ENCODE data around the gene SMC4. TPM values are rescaled to one million over a fixed set of nuclear protein-coding genes. Genes with fewer than 3 reads are reported as not detected.

The SMC4 gene
- total and polyA plus RNA-seq, 2 of the 8 experiments (the other 6 are each of a cell fraction or from before 2014, with no cell fraction given), result 26.6 to 118 TPM

DNA sequence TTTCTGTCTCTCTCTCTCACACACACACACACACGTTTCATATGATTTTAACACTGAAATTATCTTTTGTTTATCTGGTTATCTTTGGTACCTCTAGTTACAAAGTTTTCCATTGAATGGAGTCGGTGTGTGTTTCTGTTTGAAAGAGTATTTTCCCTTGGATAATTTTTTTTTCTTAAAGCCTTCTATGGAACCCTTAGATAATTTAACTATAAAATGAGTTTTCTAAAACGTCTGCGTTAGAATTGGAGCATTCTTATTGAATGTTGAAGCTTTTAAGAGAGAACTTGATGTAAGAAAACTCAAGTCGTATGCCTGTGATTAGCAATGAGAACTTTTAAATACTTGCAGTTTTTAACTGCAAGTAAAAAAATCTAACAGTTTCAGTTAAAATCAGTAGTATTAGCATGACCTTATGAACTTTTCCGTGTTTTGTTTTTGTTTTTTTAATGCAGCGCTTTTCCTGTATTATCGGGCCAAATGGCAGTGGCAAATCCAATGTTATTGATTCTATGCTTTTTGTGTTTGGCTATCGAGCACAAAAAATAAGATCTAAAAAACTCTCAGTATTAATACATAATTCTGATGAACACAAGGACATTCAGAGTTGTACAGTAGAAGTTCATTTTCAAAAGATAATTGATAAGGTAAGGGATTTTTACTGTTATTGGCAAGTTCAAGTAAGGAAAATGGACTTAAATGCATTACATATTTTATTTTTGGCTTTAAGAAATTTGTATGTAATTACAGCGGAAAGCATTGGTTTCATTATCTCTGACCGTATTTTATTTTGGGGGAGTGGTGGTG, 3.0 kb downstream of the SMC4 start:
- H3K79me1 ChIP-seq (ENCODE audit: low read depth, low read length), result no peaks in the 10 kb centered on the region

More for the DNA sequence above, 3.0 kb downstream of the SMC4 start:
- H4K20me1 ChIP-seq (replicated peaks in 1 of 2; ENCODE audit: control insufficient read depth in 1 of 2, insufficient read depth in 2 of 2, low read length in 2 of 2), result peaks cover 18% of the 10 kb centered on the region in 2 experiments
- no peak overlapping the region for H3K9ac ChIP-seq (replicated peaks in 1 of 4; ENCODE audit: extremely low read depth in 1 of 4, low read depth in 3 of 4, low read length in 3 of 4)
- H3K9me3 ChIP-seq (ENCODE audit: insufficient read depth in 2 of 2, low read depth in 1 of 2, low read length in 1 of 2), result no peaks in the 10 kb centered on the region
- WGBS, 2 experiments (ENCODE audit: extremely low coverage in 1 of 2, insufficient coverage in 1 of 2, insufficient read length in 1 of 2, insufficient replicate concordance in 2 of 2, low coverage in 1 of 2, low lambda C conversion rate in 2 of 2, missing lambda C conversion rate in 1 of 2), result 81% methylated on average over 11 of the region's 11 CpGs; no CpG with 5 or more reads in 1 of the 2 experiments
- no peak overlapping the region for H3K27ac ChIP-seq (ENCODE audit: low read depth, low read length)
- H2BK120ac ChIP-seq (replicated peaks; ENCODE audit: low read depth, low read length), result no peak overlapping the region
- no peak overlapping the region for H3K14ac ChIP-seq (ENCODE audit: insufficient read length)
- no peak overlapping the region for H3K56ac ChIP-seq (replicated peaks; ENCODE audit: insufficient read length, low read depth, low read length)
- no peak overlapping the region for H4K8ac ChIP-seq (ENCODE audit: extremely low read depth, insufficient read depth, low read length)
- no peak overlapping the region for H3K4ac ChIP-seq (replicated peaks; ENCODE audit: insufficient read length, low read depth, low read length)
- H3K79me2 ChIP-seq (ENCODE audit: control insufficient read depth in 1 of 2, insufficient read depth in 2 of 2, low read length in 2 of 2), result peaks cover 19 to 90% of the 10 kb centered on the region in 2 experiments
- no peak overlapping the region for H3K18ac ChIP-seq (ENCODE audit: extremely low read depth, low read length)
- peaks cover 0 to 34% (median 3%) of the 10 kb centered on the region in 4 experiments; a peak in 5 of 8 replicates for H3K36me3 ChIP-seq (ENCODE audit: control insufficient read depth in 2 of 4, insufficient read depth in 4 of 4, low read length in 3 of 4)
- TF ChIP-seq CREB1 (IDR thresholded peaks at IDR 0.05), result no peak
- H2BK12ac ChIP-seq (ENCODE audit: low read depth, low read length), result no peak overlapping the region
- no peak overlapping the region for H2BK15ac ChIP-seq (ENCODE audit: low read length)
- no peak for DNase-seq (ENCODE audit: low read depth in 1 of 2, low spot score in 2 of 2)
- no peaks in the 10 kb centered on the region; a peak in 3 of 7 replicates for H3K4me1 ChIP-seq (replicated peaks in 1 of 4; ENCODE audit: control insufficient read depth in 3 of 4, insufficient read depth in 4 of 4, low read length in 3 of 4)
- no peak for FAIRE-seq
- H3K23ac ChIP-seq (ENCODE audit: insufficient read length), result no peak overlapping the region
- H4K91ac ChIP-seq (replicated peaks; ENCODE audit: insufficient read length, low read length), result no peak overlapping the region
- no peaks in the 10 kb centered on the region for H3K27me3 ChIP-seq (replicated peaks in 1 of 4; ENCODE audit: control insufficient read depth in 3 of 4, extremely low read depth in 1 of 4, insufficient read depth in 3 of 4, low read length in 3 of 4)
- H4K5ac ChIP-seq (ENCODE audit: insufficient read length, low read depth, low read length), result no peak overlapping the region
- ChIA-PET CTCF (ENCODE audit: partially characterized antibody) (no interaction called here), POLR2A (ENCODE audit: partially characterized antibody) (interaction anchor here (0.8 to 1.4 kb wide), 5 partner anchors 8 to 47 kb away, joined by 3 to 6 read pairs (median 4); partner anchors contain the start of gene TRIM59)
- H2BK20ac ChIP-seq (ENCODE audit: low read length), result no peak overlapping the region
- peaks cover 5% of the 10 kb centered on the region; the same call in 1 of the 2 replicates for H3K23me2 ChIP-seq (ENCODE audit: low read depth, low read length)
- no peak overlapping the region for H2AFZ ChIP-seq (ENCODE audit: low read length)
- H2AK5ac ChIP-seq (ENCODE audit: low read depth, low read length), result no peak overlapping the region
- H3K4me2 ChIP-seq (ENCODE audit: insufficient read depth in 1 of 2, low read depth in 2 of 2, low read length in 2 of 2), result peak overlapping the region; percentile 87 to 91; a peak in 3 of 4 replicates
- H3K4me3 ChIP-seq (ENCODE audit: extremely low read depth in 1 of 4, insufficient read depth in 2 of 4, low read depth in 3 of 4, low read length in 4 of 4), result peak overlapping the region; percentile 4 to 99 (median 48); a peak in 4 of 8 replicates
- no peak overlapping the region for H2BK5ac ChIP-seq (ENCODE audit: low read depth, low read length)
